ENCODE measurements around the gene ZNF487.

ZNF487 gene

DNA sequence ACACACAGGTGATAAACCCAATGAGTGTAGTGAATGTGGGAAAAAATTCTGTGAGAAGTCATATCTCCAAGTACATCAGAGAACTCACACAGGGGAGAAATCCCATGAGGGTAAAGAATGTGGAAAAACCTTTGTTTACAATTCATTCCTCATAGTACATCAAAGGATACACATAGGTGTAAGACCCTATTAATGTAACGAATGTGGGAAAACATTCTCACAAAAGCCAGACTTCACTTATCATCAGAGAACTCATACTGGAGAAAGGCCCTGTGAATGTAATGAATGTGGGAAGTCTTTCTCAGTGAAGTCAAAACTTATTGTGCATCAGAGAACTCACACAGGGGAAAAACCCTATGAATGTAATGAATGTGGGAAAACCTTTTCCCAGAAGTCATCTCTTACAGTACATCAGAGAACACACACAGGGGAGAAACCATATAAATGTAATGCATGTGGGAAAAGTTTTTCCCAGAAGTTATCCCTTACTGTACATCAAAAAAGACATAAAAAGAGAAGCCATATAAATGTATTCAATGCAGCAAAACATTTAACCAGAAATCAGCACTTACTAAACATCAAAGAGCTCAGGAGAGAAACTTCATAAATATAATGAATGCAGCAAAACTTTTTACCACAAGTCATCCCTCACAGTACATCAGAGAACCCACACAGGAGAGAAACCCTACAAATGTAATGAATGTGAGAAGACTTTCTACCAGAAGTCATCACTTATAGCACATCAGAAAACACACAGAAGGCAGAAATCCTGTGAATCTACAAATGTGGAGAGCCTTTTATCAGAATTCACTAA, 87.7 kb downstream of the ZNF487 start:
- no peak for DNase-seq (ENCODE audit: low spot score)

All from CD4-positive, alpha-beta T cell treated with Interleukin-15 for 4 hours (primary cell).